SK-N-SH (cell line): ENCODE results near the gene DBNL.
"Not testable (repeated sequence)": the region's sequence is repeated elsewhere in the genome, so short reads cannot be mapped to it uniquely, and the experiment has no call there.

Experiments
- CTCF ChIP-seq: fragments of 200-600 bp; sonication (generic); IDR thresholded peaks from 2 replicates; pipeline ENCODE4 v1.6.1; 2017; ENCODE audit warnings: antibody characterized with exemption, mild to moderate bottlenecking, moderate library complexity
- FOXJ3 ChIP-seq: sonication (generic); formaldehyde crosslinking; IDR thresholded peaks from 2 replicates; pipeline ENCODE4 v1.5.1; 2020; ENCODE audit warnings: mild to moderate bottlenecking, missing genetic modification reagents
- GABPA ChIP-seq: IDR thresholded peaks from 2 replicates; pipeline ENCODE4 v1.4.0; 2012; ENCODE audit warnings: low read depth, mild to moderate bottlenecking
- PBX3 ChIP-seq: IDR thresholded peaks from 2 replicates; pipeline ENCODE4; 2012
- POLR2AphosphoS5 ChIP-seq: IDR thresholded peaks from 2 replicates; pipeline ENCODE4 v1.6.1; 2012; ENCODE audit warnings: low read depth, low read length
- RFX5 ChIP-seq: IDR thresholded peaks from 2 replicates; pipeline ENCODE4 v1.6.1; 2012; ENCODE audit warnings: mild to moderate bottlenecking, improper control_type of control experiment, low read length
- SIN3A ChIP-seq: IDR thresholded peaks from 2 replicates; pipeline ENCODE4 v1.6.1; 2012; ENCODE audit warnings: low read depth, mild to moderate bottlenecking, low read length, moderate library complexity, borderline replicate concordance
- TAF1 ChIP-seq: IDR thresholded peaks from 2 replicates; pipeline ENCODE4 v1.6.1; 2012; ENCODE audit warnings: low read depth, mild to moderate bottlenecking, low read length, moderate library complexity, borderline replicate concordance
- TEAD4 ChIP-seq: IDR thresholded peaks from 2 replicates; pipeline ENCODE4 v1.4.0; 2012; ENCODE audit warnings: mild to moderate bottlenecking, borderline replicate concordance; ENCODE audit not compliant: insufficient read depth
- USF2 ChIP-seq: fragments of 150-350 bp; IDR thresholded peaks from 2 replicates; pipeline ENCODE4 v1.6.1; 2017; ENCODE audit warnings: antibody characterized with exemption, low read length, low read depth, borderline replicate concordance

DNA sequence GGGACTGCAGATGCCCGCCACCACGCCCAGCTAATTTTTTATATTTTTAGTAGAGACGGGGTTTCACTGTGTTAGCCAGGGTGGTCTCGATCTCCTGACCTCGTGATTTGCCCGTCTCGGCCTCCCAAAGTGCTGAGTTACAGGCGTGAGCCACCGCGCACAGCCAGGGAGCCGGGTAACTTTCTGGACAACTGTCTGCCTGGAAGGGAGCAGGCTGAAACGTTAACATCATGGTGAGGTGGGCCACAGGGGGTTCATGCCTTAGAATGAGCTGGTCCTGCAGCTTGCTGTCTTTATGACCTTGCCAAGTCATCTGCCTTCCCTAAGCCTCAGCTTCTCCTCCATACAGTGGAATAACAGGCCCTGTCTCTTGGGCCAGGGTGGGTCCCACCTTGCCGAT is 13.2 kb upstream of the DBNL start:
- TF ChIP-seq CTCF; POLR2AphosphoS5; GABPA; TEAD4; USF2; FOXJ3 (CRISPR knock-in tag); PBX3; RFX5; TAF1; SIN3A: not testable (repeated sequence)
